ENCODE measurements around the gene MGRN1. TPM values are rescaled to one million over a fixed set of nuclear protein-coding genes. Genes with fewer than 3 reads are reported as not detected.

MGRN1 gene
- total and polyA plus RNA-seq, 2 donors from 2014 or later = 19.7 to 90.8 TPM

DNA sequence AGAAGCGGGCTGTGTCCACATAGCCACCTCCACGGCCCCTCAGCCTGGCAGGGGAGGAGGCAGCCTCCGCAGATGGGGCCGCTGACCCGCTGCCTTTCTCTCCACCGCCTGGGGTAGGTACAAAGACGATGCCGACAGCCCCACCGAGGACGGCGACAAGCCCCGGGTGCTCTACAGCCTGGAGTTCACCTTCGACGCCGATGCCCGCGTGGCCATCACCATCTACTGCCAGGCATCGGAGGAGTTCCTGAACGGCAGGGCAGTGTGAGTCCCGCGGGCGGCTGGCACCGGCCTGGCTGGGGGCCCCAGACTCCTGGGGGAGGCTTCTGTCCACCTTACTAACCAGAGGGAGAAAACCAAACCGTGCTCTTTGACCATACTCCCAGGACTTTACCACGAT lies 27.9 kb downstream of the MGRN1 start:
- DNase-seq (no peak), FAIRE-seq (no peak)
- Histone ChIP-seq H3K9me3 (ENCODE audit: control insufficient read depth in 2 of 3, insufficient read depth in 1 of 3, low read length in 3 of 3) (no peaks in the 10 kb centered on the region), H3K36me3 (ENCODE audit: control insufficient read depth in 2 of 3, insufficient read depth in 3 of 3, low read length in 3 of 3) (peaks cover 0 to 23% (median 6%) of the 10 kb centered on the region in 3 donors), H3K27ac (ENCODE audit: low read depth in 2 of 2, low read length in 2 of 2) (peak overlapping the region; percentile 73 to 74), H3K27me3 (ENCODE audit: control insufficient read depth, insufficient read depth, low read length) (no peaks in the 10 kb centered on the region), H3K9ac (ENCODE audit: low read length in 3 of 3) (peak overlapping the region in 1 of 3 donors; percentile 51), H3K4me1 (ENCODE audit: control insufficient read depth in 2 of 3, insufficient read depth in 2 of 3, low read depth in 1 of 3, low read length in 3 of 3) (peaks cover 0 to 25% (median 13%) of the 10 kb centered on the region in 3 donors), H3K4me3 (ENCODE audit: low read length in 3 of 3) (no peak overlapping the region)
- intact Hi-C loops (cut with DNase I) = no loop called here
- TF ChIP-seq, protein P1, sequence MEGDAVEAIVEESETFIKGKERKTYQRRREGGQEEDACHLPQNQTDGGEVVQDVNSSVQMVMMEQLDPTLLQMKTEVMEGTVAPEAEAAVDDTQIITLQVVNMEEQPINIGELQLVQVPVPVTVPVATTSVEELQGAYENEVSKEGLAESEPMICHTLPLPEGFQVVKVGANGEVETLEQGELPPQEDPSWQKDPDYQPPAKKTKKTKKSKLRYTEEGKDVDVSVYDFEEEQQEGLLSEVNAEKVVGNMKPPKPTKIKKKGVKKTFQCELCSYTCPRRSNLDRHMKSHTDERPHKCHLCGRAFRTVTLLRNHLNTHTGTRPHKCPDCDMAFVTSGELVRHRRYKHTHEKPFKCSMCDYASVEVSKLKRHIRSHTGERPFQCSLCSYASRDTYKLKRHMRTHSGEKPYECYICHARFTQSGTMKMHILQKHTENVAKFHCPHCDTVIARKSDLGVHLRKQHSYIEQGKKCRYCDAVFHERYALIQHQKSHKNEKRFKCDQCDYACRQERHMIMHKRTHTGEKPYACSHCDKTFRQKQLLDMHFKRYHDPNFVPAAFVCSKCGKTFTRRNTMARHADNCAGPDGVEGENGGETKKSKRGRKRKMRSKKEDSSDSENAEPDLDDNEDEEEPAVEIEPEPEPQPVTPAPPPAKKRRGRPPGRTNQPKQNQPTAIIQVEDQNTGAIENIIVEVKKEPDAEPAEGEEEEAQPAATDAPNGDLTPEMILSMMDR (IDR thresholded peaks at IDR 0.05; ENCODE audit: borderline replicate concordance, extremely low read depth, insufficient read depth) = no peak

DNA sequence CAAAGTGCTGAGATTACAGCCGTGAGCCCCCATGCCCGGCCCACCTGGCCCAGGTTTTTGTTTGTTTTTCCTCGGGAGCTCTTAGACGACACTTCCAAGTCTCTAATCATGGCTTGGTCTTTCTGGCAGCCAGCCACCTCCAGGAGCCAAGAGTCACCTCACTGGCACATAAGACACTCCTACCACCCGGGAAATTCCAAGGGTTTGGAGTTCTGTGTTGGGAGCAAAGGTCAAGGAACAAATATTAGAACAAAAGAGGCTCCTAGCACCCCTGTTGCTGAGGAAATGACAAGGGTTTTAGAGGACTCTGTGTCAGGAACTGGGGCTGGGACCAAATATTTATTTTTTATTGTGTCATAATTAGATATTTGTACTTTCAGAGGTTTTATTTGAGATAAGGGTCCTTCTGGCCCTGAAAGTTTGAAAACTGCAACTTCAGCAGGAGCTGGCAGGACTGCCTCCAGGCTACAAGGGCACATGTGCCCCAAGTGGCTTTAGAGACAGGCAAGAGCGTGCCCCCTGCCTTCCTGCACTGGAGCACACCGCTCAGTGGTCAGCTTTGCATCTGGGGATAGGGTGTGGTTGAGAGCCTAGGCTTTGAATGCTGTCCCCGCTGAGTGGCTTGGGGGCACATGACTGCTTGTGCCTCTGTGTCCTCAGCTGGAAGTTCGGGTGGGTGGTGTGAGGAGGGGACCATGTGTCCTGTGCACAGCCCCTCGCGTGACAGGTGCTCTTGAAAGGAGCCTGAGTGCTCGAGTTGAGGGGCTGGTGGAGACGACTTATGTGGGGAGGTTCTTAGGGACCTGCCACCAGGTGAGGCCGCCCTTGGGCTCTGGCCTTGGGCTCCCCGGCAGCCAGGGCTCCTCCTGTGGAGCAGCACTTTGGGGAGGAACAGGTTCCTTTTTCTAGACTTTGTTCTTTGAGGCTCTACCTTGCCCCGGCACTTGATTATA lies 29.7 kb downstream of the MGRN1 start:
- Histone ChIP-seq H3K27ac (ENCODE audit: low read depth in 2 of 2, low read length in 2 of 2) (peak overlapping the region; percentile 75 to 84), H3K36me3 (ENCODE audit: control insufficient read depth in 2 of 3, insufficient read depth in 3 of 3, low read length in 3 of 3) (peaks cover 0 to 23% (median 11%) of the 10 kb centered on the region in 3 donors), H3K4me1 (ENCODE audit: control insufficient read depth in 2 of 3, insufficient read depth in 2 of 3, low read depth in 1 of 3, low read length in 3 of 3) (peaks cover 0 to 28% (median 18%) of the 10 kb centered on the region in 3 donors), H3K4me3 (ENCODE audit: low read length in 3 of 3) (no peak overlapping the region), H3K9ac (ENCODE audit: low read length in 3 of 3) (no peak overlapping the region), H3K27me3 (ENCODE audit: control insufficient read depth, insufficient read depth, low read length) (no peaks in the 10 kb centered on the region), H3K9me3 (ENCODE audit: control insufficient read depth in 2 of 3, insufficient read depth in 1 of 3, low read length in 3 of 3) (no peaks in the 10 kb centered on the region)
- DNase-seq (peak in 1 of 5 donors; percentile 52), FAIRE-seq (no peak)
- TF ChIP-seq, protein P1 (IDR thresholded peaks at IDR 0.05; ENCODE audit: borderline replicate concordance, extremely low read depth, insufficient read depth) = no peak
- intact Hi-C loops (cut with DNase I) = no loop called here

DNA sequence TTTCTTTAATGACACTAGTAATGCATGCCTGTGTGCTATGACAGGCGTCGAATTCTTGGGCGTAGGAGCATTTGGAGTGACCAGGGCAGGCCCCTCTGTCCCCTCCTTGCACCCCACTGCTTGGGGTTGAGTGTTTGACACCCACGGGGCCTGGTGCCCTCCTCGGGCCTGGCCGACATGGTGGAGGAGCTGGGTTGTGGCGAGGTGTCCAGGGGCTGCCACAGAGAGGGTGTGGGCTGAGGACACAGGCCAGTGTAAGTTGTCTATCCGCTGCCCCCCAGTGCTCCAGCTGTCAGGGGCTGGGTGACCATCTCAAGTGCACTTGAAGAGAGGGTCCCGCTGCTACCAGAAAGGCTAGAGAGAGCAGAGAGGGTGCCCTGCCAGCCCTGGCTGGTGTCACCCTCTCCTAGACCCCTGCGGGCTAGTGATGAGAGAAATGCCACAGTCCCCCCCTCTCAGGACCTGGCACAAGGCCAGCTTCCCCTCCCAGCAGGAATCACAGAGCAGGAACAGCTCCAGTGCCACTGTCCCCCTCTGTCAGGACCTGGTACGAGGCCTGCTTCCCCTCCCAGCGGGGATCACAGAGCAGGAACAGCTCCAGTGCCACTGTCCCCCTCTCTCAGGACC lies 30.5 kb downstream of the MGRN1 start:
- intact Hi-C loops (cut with DNase I) = no loop called here
- peak overlapping the region; percentile 75 to 84 for H3K27ac ChIP-seq (ENCODE audit: low read depth in 2 of 2, low read length in 2 of 2)
- H3K27me3 ChIP-seq (ENCODE audit: control insufficient read depth, insufficient read depth, low read length) = no peaks in the 10 kb centered on the region
- DNase-seq (no peak), FAIRE-seq (no peak)
- no peaks in the 10 kb centered on the region for H3K9me3 ChIP-seq (ENCODE audit: control insufficient read depth in 2 of 3, insufficient read depth in 1 of 3, low read length in 3 of 3)
- TF ChIP-seq, protein P1 (IDR thresholded peaks at IDR 0.05; ENCODE audit: borderline replicate concordance, extremely low read depth, insufficient read depth) = no peak
- peaks cover 0 to 23% (median 11%) of the 10 kb centered on the region in 3 donors for H3K36me3 ChIP-seq (ENCODE audit: control insufficient read depth in 2 of 3, insufficient read depth in 3 of 3, low read length in 3 of 3)
- no peak overlapping the region for H3K4me3 ChIP-seq (ENCODE audit: low read length in 3 of 3)
- peaks cover 0 to 34% (median 18%) of the 10 kb centered on the region in 3 donors for H3K4me1 ChIP-seq (ENCODE audit: control insufficient read depth in 2 of 3, insufficient read depth in 2 of 3, low read depth in 1 of 3, low read length in 3 of 3)
- no peak overlapping the region for H3K9ac ChIP-seq (ENCODE audit: low read length in 3 of 3)

Measured in kidney (tissue), 14 donors.